GM12875 (cell line): ENCODE data around the gene TAS1R3.

Source experiments
- H3K4me3 ChIP-seq: one replicate; pipeline ENCODE4 v1.5.1; 2011; ENCODE audit warnings: low read depth, low read length, control low read depth
- CTCF ChIP-seq: IDR thresholded peaks from 2 replicates; pipeline ENCODE4 v1.5.1; 2011; ENCODE audit warnings: low read depth, mild to moderate bottlenecking, control low read depth, inconsistent platforms, low read length, moderate library complexity, borderline replicate concordance; ENCODE audit not compliant: insufficient read depth

TAS1R3 gene

DNA sequence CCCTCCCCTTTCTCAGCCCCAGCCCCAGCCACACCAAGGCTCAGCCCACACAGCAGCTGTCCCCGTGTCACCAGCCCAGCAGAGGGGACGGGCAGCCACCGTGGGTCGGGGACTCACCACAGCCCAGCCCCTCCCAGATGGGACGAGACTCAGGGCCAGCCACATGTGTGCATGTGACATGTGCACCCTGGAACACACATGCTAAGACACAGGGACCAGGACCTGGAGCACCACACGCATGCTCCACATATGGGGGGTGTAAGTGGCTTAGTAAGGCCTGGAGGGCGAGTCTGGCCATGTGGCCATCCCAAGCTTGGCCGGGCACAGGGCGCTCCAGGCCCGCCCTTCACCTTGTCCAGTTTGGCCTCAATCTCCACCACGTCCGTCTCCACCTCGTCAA is 27.3 kb upstream of the TAS1R3 start:
- TF ChIP-seq CTCF: no peak
- no peak overlapping the region for H3K4me3 ChIP-seq

GRCh38 chr1:1304331-1305299 is 26.5 kb upstream of the TAS1R3 start:
- no peak for TF ChIP-seq CTCF
- H3K4me3 ChIP-seq: peak overlapping the region; percentile 41

GRCh38 chr1:1305300-1306069 is 25.6 kb upstream of the TAS1R3 start:
- H3K4me3 ChIP-seq: peak overlapping the region; percentile 41
- TF ChIP-seq CTCF: peak; percentile 39

- H3K4me3 ChIP-seq: peak overlapping the region; percentile 41
- peak; percentile 37; the same call in 1 of the 2 replicates for TF ChIP-seq CTCF
These were observed 24.9 kb upstream of the TAS1R3 start for GRCh38 chr1:1306070-1306660.

- no peak for TF ChIP-seq CTCF
- peak overlapping the region; percentile 83 for H3K4me3 ChIP-seq
These were observed 24.3 kb upstream of the TAS1R3 start for GRCh38 chr1:1306661-1307260.

GRCh38 chr1:1307261-1307922 is 23.7 kb upstream of the TAS1R3 start:
- H3K4me3 ChIP-seq: peak overlapping the region; percentile 83
- no peak for TF ChIP-seq CTCF
